Measurements from ENCODE around the gene SLC17A7. TPM values are rescaled to one million over a fixed set of nuclear protein-coding genes. Genes with fewer than 3 reads are reported as not detected.

The SLC17A7 gene
- total and polyA plus RNA-seq, 2 of the 8 experiments (the other 6 are each of a cell fraction or from before 2014, with no cell fraction given) = 2.7 to 3.0 TPM

DNA sequence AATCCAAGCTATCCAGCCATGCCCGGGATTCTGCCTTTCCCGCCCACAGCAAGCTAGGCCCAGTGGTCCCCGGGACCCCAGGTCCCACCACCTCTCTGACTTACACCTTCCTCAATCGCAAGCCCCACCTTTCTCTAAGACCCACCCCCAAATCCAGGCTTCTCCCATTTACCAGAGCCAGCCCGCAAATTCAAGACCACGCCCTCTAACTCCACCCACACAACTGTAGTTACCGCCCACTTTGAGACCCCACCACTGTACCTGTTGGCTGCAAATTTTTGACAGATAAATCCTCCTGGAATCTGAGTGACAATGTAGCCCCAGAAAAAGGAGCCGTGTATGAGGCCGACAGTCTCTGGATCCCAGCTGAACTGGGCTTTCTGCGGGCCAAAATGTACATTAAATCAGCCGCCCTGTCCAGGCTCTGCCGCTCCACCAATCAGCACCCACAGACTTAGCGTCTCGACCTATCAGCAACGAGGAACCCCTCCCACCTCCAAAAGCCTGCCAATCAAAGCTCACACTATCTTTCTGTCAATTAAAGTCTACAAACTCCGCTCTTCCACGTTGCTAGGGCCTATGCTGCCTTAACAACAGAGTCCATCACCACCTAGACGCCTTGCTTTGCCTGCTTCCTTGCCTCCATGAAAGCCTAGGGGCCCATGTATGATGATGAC, 6.3 kb downstream of the SLC17A7 start:
- 95% methylated on average over 18 of the region's 18 CpGs; no CpG with 5 or more reads in 1 of the 2 experiments for WGBS, 2 experiments (ENCODE audit: extremely low coverage in 1 of 2, insufficient coverage in 1 of 2, insufficient read length in 1 of 2, insufficient replicate concordance in 2 of 2, low coverage in 1 of 2, low lambda C conversion rate in 2 of 2, missing lambda C conversion rate in 1 of 2)
- Histone ChIP-seq H4K8ac (ENCODE audit: extremely low read depth, insufficient read depth, low read length) (no peak overlapping the region), H3K56ac (replicated peaks; ENCODE audit: insufficient read length, low read depth, low read length) (no peak overlapping the region), H3K23me2 (ENCODE audit: low read depth, low read length) (peaks cover 9% of the 10 kb centered on the region; the same call in 1 of the 2 replicates), H3K4me3 (ENCODE audit: extremely low read depth in 1 of 4, insufficient read depth in 2 of 4, low read depth in 3 of 4, low read length in 4 of 4) (no peak overlapping the region), H3K27ac (ENCODE audit: low read depth, low read length) (no peak overlapping the region), H3K36me3 (ENCODE audit: control insufficient read depth in 2 of 4, insufficient read depth in 4 of 4, low read length in 3 of 4) (no peaks in the 10 kb centered on the region), H2BK120ac (replicated peaks; ENCODE audit: low read depth, low read length) (no peak overlapping the region), H2BK5ac (ENCODE audit: low read depth, low read length) (no peak overlapping the region), H3K9ac (replicated peaks in 1 of 4; ENCODE audit: extremely low read depth in 1 of 4, low read depth in 3 of 4, low read length in 3 of 4) (no peak overlapping the region), H3K14ac (ENCODE audit: insufficient read length) (no peak overlapping the region), H2AFZ (ENCODE audit: low read length) (no peak overlapping the region), H3K9me3 (ENCODE audit: insufficient read depth in 2 of 2, low read depth in 1 of 2, low read length in 1 of 2) (peaks cover 0 to 2% of the 10 kb centered on the region in 2 experiments; a peak in 1 of 4 replicates), H3K4ac (replicated peaks; ENCODE audit: insufficient read length, low read depth, low read length) (peak overlapping the region; percentile 79), H3K27me3 (replicated peaks in 1 of 4; ENCODE audit: control insufficient read depth in 3 of 4, extremely low read depth in 1 of 4, insufficient read depth in 3 of 4, low read length in 3 of 4) (peaks cover 23 to 62% (median 51%) of the 10 kb centered on the region in 4 experiments; a peak in 6 of 7 replicates), H4K5ac (ENCODE audit: insufficient read length, low read depth, low read length) (no peak overlapping the region), H2BK12ac (ENCODE audit: low read depth, low read length) (no peak overlapping the region), H4K20me1 (replicated peaks in 1 of 2; ENCODE audit: control insufficient read depth in 1 of 2, insufficient read depth in 2 of 2, low read length in 2 of 2) (no peaks in the 10 kb centered on the region), H3K23ac (ENCODE audit: insufficient read length) (no peak overlapping the region), H2BK20ac (ENCODE audit: low read length) (no peak overlapping the region), H4K91ac (replicated peaks; ENCODE audit: insufficient read length, low read length) (no peak overlapping the region), H3K4me1 (replicated peaks in 1 of 4; ENCODE audit: control insufficient read depth in 3 of 4, insufficient read depth in 4 of 4, low read length in 3 of 4) (peaks cover 0 to 21% (median 12%) of the 10 kb centered on the region in 4 experiments; a peak in 5 of 7 replicates), H3K79me2 (ENCODE audit: control insufficient read depth in 1 of 2, insufficient read depth in 2 of 2, low read length in 2 of 2) (no peaks in the 10 kb centered on the region), H2AK5ac (ENCODE audit: low read depth, low read length) (no peak overlapping the region; the same call in 1 of the 2 replicates), H2BK15ac (ENCODE audit: low read length) (peak overlapping the region; percentile 1; the same call in 1 of the 2 replicates), H3K79me1 (ENCODE audit: low read depth, low read length) (no peaks in the 10 kb centered on the region), H3K18ac (ENCODE audit: extremely low read depth, low read length) (no peak overlapping the region), H3K4me2 (ENCODE audit: insufficient read depth in 1 of 2, low read depth in 2 of 2, low read length in 2 of 2) (no peak overlapping the region; a peak in 1 of 4 replicates)
- ChIA-PET POLR2A (ENCODE audit: partially characterized antibody) (interaction anchor here (0.7 to 2.3 kb wide), 9 partner anchors 10 to 126 kb away, joined by 3 to 17 read pairs (median 4); partner anchors contain the start of genes GFY and RPL13A), CTCF (ENCODE audit: partially characterized antibody) (interaction anchor here (0.6 to 4.7 kb wide), 5 partner anchors 11 to 1991 kb away, joined by 3 to 38 read pairs (median 5); partner anchors contain the start of genes DKKL1, GFY and PTH2)
- TF ChIP-seq POU5F1 (IDR thresholded peaks at IDR 0.05; ENCODE audit: low read depth, low read length) (no peak), RXRA (IDR thresholded peaks at IDR 0.05; ENCODE audit: insufficient read depth, low read depth, low read length) (no peak), SP1 (IDR thresholded peaks at IDR 0.05; ENCODE audit: low read depth, low read length) (peak; percentile 83), CHD2 (IDR thresholded peaks at IDR 0.05; ENCODE audit: low read length) (0 out of 2 replicates have a peak, but pooled peaks have one; percentile 13), SP2 (IDR thresholded peaks at IDR 0.05; ENCODE audit: low read length) (peak; percentile 15; the same call in 1 of the 2 replicates), MAFK (IDR thresholded peaks at IDR 0.05; ENCODE audit: low read depth, low read length) (no peak), EZH2 (IDR thresholded peaks at IDR 0.05; ENCODE audit: low read depth, low read length, severe bottlenecking) (no peak), USF2 (IDR thresholded peaks at IDR 0.05; ENCODE audit: low read length) (no peak), RNF2 (IDR thresholded peaks at IDR 0.05; ENCODE audit: borderline replicate concordance, low read depth, low read length, missing control alignments, poor library complexity, severe bottlenecking) (no peak)
- TF ChIP-seq, protein P1, sequence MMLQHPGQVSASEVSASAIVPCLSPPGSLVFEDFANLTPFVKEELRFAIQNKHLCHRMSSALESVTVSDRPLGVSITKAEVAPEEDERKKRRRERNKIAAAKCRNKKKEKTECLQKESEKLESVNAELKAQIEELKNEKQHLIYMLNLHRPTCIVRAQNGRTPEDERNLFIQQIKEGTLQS (IDR thresholded peaks at IDR 0.05; ENCODE audit: insufficient read depth, low read depth, low read length) = no peak
- FAIRE-seq (no peak), DNase-seq (ENCODE audit: low read depth in 1 of 2, low spot score in 2 of 2) (no peak)
